Pulmonary artery endothelial cell (primary cell): ENCODE data around the gene DCAKD. TPM values are rescaled to one million over a fixed set of nuclear protein-coding genes. Genes with fewer than 3 reads are reported as not detected.
A peak's percentile ranks its signal among the peaks of the same experiment; 100 is the strongest.

Experiments used
- DNase-seq: peaks from one replicate; pipeline ENCODE4 v3.0.0-alpha.2; 2011; ENCODE audit warnings: low read depth, low spot score
- total RNA-seq: library from RNA; depleted of rRNA; stranded (reverse); fragments of >200 nt; gene quantifications from 2 replicates; pipeline ENCODE4 v1.2.3, GENCODE V29; 2014

DCAKD gene
- total RNA-seq, result 20.9 and 34.8 TPM in 2 replicates

DNA sequence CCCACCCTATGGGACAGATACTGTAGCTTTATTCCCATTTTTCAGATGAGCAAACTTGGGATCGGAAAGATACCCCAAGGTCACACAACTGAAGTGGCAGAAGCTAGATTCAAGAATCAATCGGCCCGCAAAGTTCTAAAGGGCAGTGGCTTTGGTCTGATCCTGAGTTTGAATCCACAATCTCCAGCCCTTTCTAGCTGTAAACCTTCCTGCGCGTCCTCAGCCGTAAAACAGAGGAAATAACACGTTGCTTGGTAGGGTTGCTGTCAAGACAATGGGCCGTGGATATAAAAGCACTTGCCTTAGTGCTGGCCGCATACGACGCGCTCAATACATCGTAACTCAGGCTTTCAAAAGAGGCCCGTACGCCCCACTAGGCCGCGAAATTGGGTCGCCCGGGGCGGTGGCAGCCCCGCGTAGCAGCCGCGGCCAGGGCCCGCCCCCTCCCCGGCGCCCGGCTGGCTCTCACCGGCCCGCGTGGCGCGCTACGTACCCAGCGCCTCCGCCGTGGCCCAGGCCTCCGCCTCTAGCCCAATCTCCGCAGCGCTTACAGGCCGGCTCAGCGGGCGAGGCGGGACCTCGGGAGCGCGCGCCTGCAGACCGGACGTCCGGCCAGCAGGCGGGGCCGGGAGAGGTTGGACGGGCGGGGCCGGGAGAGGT lies at the start of gene DCAKD:
Gene DCAKD, minus strand, starts transcription at position 573 of the 660 bp plus-strand sequence. CDS start 16,747 bp downstream, outside the sequence.
- peak; percentile 82 for DNase-seq

- peak; percentile 48 for DNase-seq
Observed at GRCh38 chr17:45098869-45099616, 47.6 kb upstream of the DCAKD start.

- no peak for DNase-seq
Observed at GRCh38 chr17:45098081-45098868, 46.8 kb upstream of the DCAKD start.

DNA sequence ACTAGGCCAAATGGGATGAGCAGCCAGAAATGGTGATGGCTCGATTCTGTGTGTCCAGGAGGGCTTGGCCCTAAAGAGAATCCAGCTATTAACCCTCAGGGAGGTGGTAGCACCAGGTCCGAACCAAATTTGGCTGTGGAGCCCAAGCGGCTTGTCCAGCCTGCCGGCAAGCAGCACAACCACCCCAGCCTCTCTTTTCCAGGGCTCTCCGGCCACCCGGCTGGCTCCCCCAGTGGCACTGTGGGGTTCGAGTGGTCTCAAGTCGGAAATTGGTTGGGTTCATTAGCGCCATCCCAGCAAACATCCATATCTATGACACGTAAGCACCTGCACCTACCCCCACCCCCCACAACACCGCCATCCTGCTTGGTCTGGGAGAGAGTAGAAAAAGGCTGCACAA lies 45.5 kb upstream of the DCAKD start:
- no peak for DNase-seq

DNA sequence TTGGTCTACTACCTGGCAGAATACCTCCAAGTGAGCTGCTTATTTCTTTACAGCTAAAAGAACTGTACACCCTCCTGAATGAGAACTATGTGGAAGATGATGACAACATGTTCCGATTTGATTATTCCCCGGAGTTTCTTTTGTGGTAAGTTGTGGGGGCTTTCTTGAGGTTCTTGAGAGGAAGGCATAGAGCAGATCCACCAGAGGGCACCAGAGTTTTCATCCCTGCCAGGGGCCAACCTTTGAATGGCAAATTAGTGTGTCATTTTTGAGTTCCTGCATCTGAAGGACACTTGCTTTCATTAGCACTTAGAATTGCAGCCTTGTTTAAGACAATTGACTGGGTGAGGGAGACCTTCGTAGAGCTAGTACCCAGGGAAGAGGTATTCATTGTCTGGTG lies 44.7 kb upstream of the DCAKD start:
- no peak for DNase-seq

GRCh38 chr17:45093444-45094110 lies 42.1 kb upstream of the DCAKD start:
- DNase-seq, result no peak

GRCh38 chr17:45092911-45093430 lies 41.5 kb upstream of the DCAKD start:
- peak; percentile 95 for DNase-seq

- DNase-seq, result no peak
Observed at GRCh38 chr17:45091778-45092425, 40.5 kb upstream of the DCAKD start.

DNA sequence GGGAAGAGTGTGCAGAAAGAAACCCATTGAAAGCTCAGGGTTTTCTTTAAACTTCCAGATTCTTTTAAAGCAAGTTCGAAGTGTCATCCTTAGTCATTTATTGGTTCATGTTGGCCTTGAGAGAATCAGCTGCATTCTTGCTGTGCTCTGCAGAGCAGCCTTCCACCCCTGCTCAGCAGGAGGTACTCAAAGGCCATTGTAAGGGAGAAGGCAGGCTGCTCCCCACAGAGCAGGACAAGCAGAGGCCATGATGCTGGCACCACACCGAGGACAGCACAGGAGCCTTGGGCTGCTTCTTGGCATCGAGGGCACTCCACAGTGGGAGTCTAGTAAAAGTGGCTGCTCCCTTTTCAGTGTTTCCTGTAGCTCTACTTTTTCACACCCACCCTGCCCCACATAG lies 39.3 kb upstream of the DCAKD start:
- DNase-seq, result no peak

GRCh38 chr17:45088741-45089140 lies 37.3 kb upstream of the DCAKD start:
- DNase-seq, result no peak

DNA sequence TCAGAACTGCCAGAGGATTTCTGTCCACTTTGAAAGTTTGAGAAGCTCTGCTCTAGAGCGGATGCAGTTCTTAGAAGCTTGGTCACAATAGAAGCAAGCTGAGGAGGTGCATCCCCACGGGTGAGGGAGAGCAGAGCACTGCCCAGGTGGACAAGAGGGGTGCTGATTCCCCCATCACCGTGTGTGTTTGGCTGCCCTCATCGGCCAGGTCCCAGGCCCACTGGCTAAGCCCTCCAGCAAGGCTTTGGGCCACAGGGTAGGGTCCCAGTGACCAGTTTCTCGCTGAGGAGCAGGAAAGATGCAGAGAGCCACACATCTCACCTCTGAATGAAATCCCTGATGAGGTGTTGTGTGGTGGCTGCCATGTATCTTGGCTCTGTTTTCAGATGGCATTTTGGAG lies 36.5 kb upstream of the DCAKD start:
- no peak for DNase-seq

GRCh38 chr17:45087504-45087975 lies 36.1 kb upstream of the DCAKD start:
- no peak for DNase-seq

- no peak for DNase-seq
Observed at GRCh38 chr17:45086865-45087503, 35.6 kb upstream of the DCAKD start.

DNA sequence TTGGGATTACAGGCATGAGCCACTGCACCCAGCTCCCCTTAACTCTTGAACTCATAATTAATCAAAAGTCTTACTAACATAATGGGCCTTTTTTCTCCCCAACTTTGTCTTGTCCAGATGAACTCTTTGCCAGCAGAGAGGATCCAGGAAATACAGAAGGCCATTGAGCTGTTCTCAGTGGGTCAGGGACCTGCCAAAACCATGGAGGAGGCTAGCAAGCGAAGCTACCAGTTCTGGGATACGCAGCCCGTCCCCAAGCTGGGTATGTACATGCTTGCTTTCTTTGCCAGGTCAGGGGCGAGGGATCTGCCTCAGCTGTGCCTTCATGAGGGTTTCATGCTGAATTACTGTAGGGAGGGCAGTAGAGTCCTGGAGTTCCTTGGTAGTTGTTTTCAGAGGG lies 35.0 kb upstream of the DCAKD start:
- DNase-seq, result no peak

DNA sequence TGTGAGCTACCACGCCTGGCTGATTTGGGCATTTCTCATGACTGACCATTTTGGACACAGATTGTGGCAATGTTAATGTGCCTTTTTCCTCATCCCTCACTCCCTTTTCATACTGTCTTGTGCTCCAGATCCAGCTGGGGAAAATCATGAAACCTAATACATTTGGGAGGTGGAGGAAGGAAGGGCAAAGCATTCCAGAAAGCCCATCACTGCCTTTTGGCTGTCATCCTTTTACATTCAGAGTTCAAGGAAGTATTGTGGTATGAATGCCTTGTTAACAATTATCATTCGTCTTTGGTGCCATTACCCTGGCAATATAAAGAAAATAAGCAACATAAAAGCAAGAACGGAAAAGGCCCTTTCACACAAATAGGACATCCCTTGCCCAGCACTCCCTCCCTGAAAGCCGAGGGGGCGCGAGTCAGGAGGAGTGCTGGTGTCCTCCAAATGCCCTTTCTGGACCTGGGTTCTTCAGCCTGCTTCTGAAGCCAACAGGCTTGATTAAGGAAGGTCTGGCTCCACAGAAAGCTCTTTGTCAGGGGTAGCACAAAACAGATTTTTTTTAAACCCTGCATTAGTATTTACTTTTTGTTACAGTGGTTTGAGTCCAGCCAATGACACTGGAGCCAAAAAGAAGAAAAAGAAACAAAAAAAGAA lies 29.7 kb upstream of the DCAKD start:
- DNase-seq, result no peak

DNA sequence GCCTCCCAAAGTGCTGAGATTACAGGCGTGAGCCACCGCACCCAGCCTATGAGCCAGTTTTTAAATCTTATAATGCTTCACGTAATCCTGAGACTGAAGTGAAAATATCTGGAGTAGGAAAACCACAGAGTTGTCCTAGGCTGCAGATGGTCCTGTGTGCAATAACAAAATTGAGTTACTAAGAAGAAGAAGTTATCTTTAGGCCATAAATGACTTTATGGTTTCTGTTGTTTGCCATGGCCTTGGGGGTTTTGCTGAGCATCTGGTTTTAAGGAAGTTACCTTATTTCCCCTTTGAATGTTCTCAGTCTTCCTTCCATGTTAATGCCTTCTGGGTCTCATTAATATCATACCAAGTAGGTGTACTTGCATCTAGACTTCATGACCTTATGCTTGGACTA lies 26.2 kb upstream of the DCAKD start:
- DNase-seq, result no peak

- DNase-seq, result no peak
Observed at GRCh38 chr17:45073414-45074070, 22.1 kb upstream of the DCAKD start.

- DNase-seq, result no peak
Observed at GRCh38 chr17:45070809-45071208, 19.4 kb upstream of the DCAKD start.

- DNase-seq, result no peak
Observed at GRCh38 chr17:45070001-45070400, 18.6 kb upstream of the DCAKD start.
